Measurements from ENCODE around the gene RBM26. TPM values are rescaled to one million over a fixed set of nuclear protein-coding genes. Genes with fewer than 3 reads are reported as not detected.

Gene RBM26
- total and polyA plus RNA-seq, 2 of the 4 experiments (the other 2 are of a cell fraction) = 17.6 to 18.1 TPM

GRCh38 chr13:79392882-79393563 is 13.0 kb downstream of the RBM26 start:
- no peak overlapping the region for H2AK5ac ChIP-seq (ENCODE audit: low read depth, low read length)

More at GRCh38 chr13:79392882-79393563, 13.0 kb downstream of the RBM26 start:
- peaks cover 2% of the 10 kb centered on the region; the same call in 1 of the 2 replicates for H3K9me1 ChIP-seq (ENCODE audit: insufficient read depth, low read length)
- no peak overlapping the region for H4K8ac ChIP-seq (ENCODE audit: low read depth in 2 of 2, low read length in 2 of 2)
- ATAC-seq (ENCODE audit: low read depth) (peak; percentile 27; the same call in 1 of the 2 replicates), DNase-seq (peak; percentile 68)
- H3K14ac ChIP-seq (replicated peaks; ENCODE audit: low read depth, low read length) = no peak overlapping the region
- H3K4me1 ChIP-seq (ENCODE audit: control insufficient read depth, insufficient read depth, low read length) = no peaks in the 10 kb centered on the region
- no peak for TF ChIP-seq NFE2L2 (IDR thresholded peaks at IDR 0.05; ENCODE audit: low read depth, low read length)
- TF ChIP-seq MAFK (IDR thresholded peaks at IDR 0.05; ENCODE audit: low read depth, low read length) = no peak
- TF ChIP-seq FOS (IDR thresholded peaks at IDR 0.05; ENCODE audit: low read depth, low read length) = no peak
- no peak for TF ChIP-seq RCOR1 (IDR thresholded peaks at IDR 0.05; ENCODE audit: insufficient replicate concordance, low read length)
- no peak for TF ChIP-seq POLR2A (IDR thresholded peaks at IDR 0.05; ENCODE audit: low read depth, low read length)
- no peak for TF ChIP-seq CEBPB (IDR thresholded peaks at IDR 0.05; ENCODE audit: low read depth, low read length)
- TF ChIP-seq SMC3 (IDR thresholded peaks at IDR 0.05; ENCODE audit: low read depth, low read length) = no peak
- no peak for TF ChIP-seq MXI1 (IDR thresholded peaks at IDR 0.05; ENCODE audit: borderline replicate concordance, low read depth, low read length)
- TF ChIP-seq RFX5 (IDR thresholded peaks at IDR 0.05; ENCODE audit: low read depth, low read length) = no peak
- TF ChIP-seq, protein P1, sequence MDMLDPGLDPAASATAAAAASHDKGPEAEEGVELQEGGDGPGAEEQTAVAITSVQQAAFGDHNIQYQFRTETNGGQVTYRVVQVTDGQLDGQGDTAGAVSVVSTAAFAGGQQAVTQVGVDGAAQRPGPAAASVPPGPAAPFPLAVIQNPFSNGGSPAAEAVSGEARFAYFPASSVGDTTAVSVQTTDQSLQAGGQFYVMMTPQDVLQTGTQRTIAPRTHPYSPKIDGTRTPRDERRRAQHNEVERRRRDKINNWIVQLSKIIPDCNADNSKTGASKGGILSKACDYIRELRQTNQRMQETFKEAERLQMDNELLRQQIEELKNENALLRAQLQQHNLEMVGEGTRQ (IDR thresholded peaks at IDR 0.05; ENCODE audit: low read depth, low read length) = no peak
- H3K36me3 ChIP-seq (ENCODE audit: control insufficient read depth, insufficient read depth, low read length) = peaks cover 10% of the 10 kb centered on the region
- no peak overlapping the region for H2AFZ ChIP-seq (replicated peaks; ENCODE audit: low read length, poor library complexity)
- H3K4me2 ChIP-seq (ENCODE audit: low read depth, low read length) = no peak overlapping the region; the same call in 1 of the 2 replicates
- H3K9ac ChIP-seq (ENCODE audit: low read depth, low read length) = no peak overlapping the region
- in situ Hi-C loops (cut with MboI; ENCODE audit: low sequenced_read_pairs) (no loop called here), dilution Hi-C loops (cut with HindIII; ENCODE audit: low sequenced_read_pairs, unreplicated experiment) (no loop called here), intact Hi-C loops (cut with micrococcal nuclease) (loop anchor here (5.0 kb wide), 1 partner anchor 386 kb away; no protein-coding TSS in a partner anchor)
- no peak overlapping the region for H2BK15ac ChIP-seq (ENCODE audit: low read depth, low read length)
- H2BK20ac ChIP-seq (ENCODE audit: low read depth, low read length) = no peak overlapping the region
- H3K79me1 ChIP-seq (ENCODE audit: low read depth in 1 of 2, low read length in 2 of 2) = peaks cover 23 to 55% of the 10 kb centered on the region in 2 experiments
- no peak overlapping the region for H4K5ac ChIP-seq (ENCODE audit: low read depth, low read length)
- H2BK5ac ChIP-seq (ENCODE audit: low read depth, low read length, poor library complexity, severe bottlenecking) = no peak overlapping the region
- H4K91ac ChIP-seq (ENCODE audit: insufficient read depth, low read depth, low read length) = no peak overlapping the region
- H3K18ac ChIP-seq (ENCODE audit: low read depth, low read length) = no peak overlapping the region
- no peak overlapping the region for H3K4me3 ChIP-seq (ENCODE audit: insufficient read depth, low read depth, low read length)
- no peak overlapping the region for H3K4ac ChIP-seq (ENCODE audit: low read depth, low read length)
- H4K20me1 ChIP-seq (ENCODE audit: insufficient read depth, low read length) = peaks cover 44% of the 10 kb centered on the region
- H2AK9ac ChIP-seq (replicated peaks; ENCODE audit: low read depth, low read length, poor library complexity) = no peak overlapping the region
- POLR2A ChIA-PET (ENCODE audit: unreplicated experiment) = interaction anchor here (0.6 kb wide), 1 partner anchor 39 kb away, joined by 3 read pairs; no protein-coding TSS in a partner anchor
- BruUV-seq (replicated peaks) = no TSS peak
- H3K27ac ChIP-seq (ENCODE audit: insufficient read depth, low read length) = no peak overlapping the region
- no peaks in the 10 kb centered on the region for H3K27me3 ChIP-seq (ENCODE audit: control insufficient read depth, insufficient read depth, low read length)
- H3K23ac ChIP-seq (ENCODE audit: low read depth, low read length) = no peak overlapping the region
- 92% methylated on average over 3 of the region's 6 CpGs; no CpG with 5 or more reads in 1 of the 2 experiments for WGBS, 2 experiments (ENCODE audit: extremely low coverage in 2 of 2, insufficient read length in 1 of 2)
- H3K9me3 ChIP-seq (ENCODE audit: control insufficient read depth, insufficient read depth, low read length) = no peaks in the 10 kb centered on the region
- H2BK120ac ChIP-seq (ENCODE audit: low read depth, low read length) = no peak overlapping the region
- no peak overlapping the region for H3K56ac ChIP-seq (ENCODE audit: extremely low read depth, insufficient read depth, low read length)
- CTCF ChIA-PET = interaction anchor here (1.0 kb wide), 1 partner anchor 9 kb away, joined by 4 read pairs; no protein-coding TSS in a partner anchor

Measured in IMR-90 (cell line).